ENCODE data around the gene FANCC.
A peak's percentile ranks its signal among the peaks of the same experiment; 100 is the strongest.

Gene FANCC, protein sequence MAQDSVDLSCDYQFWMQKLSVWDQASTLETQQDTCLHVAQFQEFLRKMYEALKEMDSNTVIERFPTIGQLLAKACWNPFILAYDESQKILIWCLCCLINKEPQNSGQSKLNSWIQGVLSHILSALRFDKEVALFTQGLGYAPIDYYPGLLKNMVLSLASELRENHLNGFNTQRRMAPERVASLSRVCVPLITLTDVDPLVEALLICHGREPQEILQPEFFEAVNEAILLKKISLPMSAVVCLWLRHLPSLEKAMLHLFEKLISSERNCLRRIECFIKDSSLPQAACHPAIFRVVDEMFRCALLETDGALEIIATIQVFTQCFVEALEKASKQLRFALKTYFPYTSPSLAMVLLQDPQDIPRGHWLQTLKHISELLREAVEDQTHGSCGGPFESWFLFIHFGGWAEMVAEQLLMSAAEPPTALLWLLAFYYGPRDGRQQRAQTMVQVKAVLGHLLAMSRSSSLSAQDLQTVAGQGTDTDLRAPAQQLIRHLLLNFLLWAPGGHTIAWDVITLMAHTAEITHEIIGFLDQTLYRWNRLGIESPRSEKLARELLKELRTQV

DNA sequence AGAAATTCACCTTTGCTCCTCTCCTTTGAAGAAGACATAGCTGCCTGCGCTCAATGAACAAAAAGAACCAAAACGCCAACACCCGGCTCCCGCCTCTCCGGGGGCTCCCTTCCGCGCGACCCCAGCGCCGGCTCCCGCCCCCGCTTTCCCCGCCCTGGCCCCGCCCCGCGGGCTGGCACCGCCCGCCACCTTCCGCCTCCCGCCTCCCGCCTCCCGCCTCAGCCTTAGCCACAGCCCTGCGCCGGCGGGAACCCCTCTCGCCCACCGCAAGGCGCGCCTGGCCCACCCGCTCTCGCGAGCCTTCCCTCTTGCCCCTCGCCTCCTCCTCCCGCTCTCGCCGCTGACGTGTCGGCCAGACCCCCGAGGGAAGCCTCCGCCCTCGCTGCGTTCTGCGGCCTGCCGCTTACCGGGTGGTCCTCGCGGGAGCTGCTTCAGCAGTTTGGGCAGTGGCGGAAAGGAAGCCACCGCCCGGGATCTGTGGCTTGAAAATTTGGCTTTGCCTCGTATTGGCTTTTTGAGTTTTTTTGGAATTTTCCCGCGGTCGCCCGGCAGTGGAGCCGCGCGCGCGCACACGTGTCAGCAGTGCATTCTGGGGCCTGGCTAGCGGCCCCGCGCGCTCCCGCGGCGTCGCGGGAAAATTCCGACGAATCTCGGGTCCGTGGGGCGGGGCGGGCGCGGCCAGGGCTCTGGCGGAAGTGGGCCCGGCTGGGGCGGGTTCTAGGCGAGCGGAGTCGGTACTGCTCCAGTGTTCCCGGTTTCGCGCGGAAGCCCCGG is at the start of gene FANCC:
Gene FANCC (minus strand): TSS at position 591 of the 774 bp plus-strand sequence. CDS start 68,418 bp downstream, outside the sequence.
- peak; percentile 97 for DNase-seq

DNA sequence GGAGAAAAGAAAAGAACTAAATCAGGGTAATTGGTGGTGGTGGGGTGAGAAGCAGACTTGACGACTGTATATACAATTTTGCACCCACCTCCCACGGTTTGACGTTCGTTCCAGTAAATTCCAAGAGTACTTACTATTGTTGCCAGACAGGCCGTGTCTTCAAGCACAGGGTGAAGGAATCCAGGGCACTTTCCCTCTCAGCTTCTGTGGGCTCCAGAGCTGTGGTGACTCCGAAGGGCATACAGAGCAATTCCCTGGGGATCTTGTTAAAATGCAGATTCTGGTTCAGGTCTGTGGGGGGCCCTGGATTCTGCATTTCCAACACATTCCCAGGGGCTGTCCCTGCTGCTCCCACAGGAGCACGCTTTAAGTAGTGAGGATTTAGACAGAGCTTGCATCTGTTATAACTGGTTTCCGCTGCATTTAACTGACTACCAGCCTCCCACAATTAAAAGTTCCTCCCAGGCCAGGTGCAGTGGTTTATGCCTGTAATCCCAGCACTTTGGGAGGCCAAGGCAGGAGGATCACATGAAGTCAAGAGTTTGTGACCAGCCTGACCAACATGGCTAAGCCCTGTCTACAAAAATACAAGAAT is 49.3 kb upstream of the FANCC start:
- no peak for DNase-seq

DNA sequence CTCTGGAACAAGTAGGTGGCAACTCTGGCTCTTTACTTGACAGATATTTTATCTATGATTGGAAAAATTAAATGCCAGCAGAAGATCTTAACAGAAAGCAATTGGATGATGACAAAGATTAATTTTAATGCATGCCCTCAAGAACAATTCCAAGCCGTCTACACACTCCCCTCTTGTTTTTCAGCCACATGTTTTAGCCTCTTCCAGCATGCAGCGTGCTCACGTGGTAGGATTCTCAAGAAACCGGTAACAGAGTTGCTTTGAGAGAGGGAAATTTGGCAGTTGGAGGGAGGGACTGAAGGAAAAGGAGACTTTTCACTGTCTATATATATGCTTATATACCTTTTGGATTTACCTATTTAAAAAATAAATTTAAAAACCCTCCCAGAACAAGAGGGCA is 48.3 kb upstream of the FANCC start:
- no peak for DNase-seq

DNA sequence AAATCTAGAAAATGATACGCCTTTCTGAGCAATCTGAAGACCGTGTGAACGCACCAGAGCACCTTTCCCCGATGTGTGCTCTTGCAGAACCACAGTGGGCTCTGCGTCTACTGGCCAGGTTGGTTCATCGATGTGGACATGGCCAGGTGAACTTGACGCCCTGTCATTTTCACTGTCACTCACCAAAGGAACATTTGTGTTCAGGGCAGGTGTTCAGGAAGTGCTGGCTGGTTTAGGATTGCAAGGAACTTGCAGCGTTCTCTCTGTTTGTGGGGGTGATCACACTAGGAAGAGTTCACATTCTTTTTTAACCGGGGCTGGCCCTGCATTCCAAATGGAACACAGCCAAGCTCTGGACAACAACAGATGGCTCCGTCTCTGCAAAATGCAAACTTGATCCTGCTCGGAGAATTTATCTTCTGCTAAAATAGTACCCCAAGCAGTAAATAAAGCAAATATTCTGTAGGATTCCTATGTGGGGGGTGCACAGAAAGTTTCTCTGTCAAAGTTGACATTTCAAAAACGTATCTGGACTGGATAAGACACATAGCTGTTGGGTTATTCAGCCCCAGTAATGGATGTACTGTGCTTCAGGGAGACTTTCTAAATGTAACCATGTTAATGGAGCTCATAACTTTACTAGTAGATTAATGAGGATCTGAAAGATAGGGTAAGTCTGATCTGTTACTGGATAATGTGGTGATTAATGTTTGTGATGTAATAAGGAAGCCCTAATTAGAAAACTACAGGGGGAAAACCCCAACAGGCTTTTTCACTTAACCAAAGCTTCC is 45.7 kb upstream of the FANCC start:
- no peak for DNase-seq

DNA sequence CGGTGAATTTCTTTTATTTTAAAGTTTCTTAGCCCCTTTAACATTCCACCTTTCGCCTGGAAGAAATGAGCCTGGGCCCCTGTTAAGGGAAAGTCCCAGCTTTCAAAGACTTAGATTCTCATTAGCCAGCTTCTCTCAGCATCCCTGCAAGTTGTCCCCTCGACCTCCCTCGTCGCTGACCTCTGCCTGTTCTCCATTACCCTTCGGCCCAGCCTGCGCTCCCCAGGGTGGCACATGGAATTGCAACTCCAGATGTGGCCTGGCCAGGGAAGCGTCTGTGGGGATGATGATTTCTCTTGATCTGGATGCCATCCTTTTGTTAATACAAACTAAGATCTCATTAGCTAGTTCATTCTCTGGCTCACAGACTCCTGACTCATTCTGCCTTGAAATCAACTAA is 43.4 kb upstream of the FANCC start:
- DNase-seq = no peak

DNA sequence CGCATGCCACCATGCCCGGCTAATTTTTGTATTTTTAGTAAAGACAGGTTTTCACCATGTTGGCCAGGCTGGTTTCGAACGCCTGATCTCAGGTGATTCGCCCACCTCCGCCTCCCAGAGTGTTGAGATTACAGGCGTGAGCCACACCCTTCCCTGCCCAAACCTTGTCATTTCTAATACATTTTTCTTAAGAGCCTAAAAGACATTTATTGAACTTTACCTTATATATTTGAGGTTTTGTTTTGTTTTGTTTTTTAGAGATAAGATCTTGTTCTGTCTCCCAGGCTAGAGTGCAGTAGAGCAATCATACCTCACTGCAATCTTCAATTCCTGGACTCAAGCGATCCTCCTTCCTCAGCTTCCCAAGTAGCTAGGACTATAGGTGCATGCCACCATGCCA is 39.8 kb upstream of the FANCC start:
- DNase-seq = no peak

DNA sequence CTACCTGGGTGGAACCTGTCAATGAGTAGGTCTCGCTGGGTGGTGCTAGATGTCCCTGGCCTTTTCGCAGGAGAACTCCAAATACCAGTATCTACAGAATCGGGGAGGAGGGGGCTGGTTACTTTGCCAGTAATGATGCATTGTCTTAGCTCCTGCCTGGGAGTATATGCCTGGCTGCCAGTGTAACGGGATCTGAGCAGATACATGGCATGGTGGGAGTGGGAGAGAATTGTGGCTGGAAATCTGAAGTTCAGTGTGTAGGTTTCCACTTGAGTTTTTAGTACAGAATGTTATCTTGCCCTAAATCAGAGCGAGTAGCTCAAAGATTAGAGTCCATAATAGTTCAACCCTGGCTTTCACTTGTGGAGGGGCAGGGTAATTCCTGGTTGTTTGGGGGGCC is 38.0 kb upstream of the FANCC start:
- no peak for DNase-seq

DNA sequence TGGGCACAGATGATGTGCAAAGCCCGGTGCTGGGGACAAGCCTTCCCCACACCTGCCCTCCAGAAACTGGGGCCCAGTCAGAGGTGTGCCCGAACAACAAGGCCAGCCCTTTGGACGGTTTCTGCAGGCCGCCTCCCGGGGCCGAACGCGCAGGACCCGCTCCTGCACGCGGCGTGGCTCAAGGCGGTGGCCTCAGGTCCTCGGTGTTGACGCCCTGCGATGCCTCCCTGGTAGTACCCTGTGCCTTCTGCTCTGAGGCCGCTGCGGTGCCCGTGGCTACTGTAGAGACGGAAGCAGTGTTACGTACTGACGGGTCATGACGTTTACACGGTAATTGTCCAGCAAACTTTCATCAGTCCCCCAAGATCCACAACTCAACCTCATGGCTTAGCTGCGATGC is 33.5 kb upstream of the FANCC start:
- no peak for DNase-seq

DNA sequence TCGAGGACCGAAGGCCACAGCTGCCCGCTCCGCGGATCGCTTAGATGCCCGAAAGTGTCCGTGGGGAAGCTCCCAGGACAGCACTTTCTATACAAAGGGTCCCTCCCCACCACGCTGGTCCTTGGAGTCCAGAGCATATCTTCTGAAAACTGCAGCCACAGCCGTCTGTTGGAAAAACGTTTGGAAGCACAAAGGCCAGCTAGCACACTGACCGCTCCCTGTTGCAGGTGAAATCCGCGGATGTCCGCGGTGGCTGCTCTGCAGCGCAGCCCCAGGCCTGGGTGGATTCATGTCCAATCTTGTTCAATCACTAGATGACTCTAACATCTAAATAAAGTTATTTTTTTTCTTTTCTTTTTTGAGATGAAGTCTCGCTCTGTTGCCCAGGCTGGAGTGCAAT is 32.8 kb upstream of the FANCC start:
- no peak for DNase-seq

DNA sequence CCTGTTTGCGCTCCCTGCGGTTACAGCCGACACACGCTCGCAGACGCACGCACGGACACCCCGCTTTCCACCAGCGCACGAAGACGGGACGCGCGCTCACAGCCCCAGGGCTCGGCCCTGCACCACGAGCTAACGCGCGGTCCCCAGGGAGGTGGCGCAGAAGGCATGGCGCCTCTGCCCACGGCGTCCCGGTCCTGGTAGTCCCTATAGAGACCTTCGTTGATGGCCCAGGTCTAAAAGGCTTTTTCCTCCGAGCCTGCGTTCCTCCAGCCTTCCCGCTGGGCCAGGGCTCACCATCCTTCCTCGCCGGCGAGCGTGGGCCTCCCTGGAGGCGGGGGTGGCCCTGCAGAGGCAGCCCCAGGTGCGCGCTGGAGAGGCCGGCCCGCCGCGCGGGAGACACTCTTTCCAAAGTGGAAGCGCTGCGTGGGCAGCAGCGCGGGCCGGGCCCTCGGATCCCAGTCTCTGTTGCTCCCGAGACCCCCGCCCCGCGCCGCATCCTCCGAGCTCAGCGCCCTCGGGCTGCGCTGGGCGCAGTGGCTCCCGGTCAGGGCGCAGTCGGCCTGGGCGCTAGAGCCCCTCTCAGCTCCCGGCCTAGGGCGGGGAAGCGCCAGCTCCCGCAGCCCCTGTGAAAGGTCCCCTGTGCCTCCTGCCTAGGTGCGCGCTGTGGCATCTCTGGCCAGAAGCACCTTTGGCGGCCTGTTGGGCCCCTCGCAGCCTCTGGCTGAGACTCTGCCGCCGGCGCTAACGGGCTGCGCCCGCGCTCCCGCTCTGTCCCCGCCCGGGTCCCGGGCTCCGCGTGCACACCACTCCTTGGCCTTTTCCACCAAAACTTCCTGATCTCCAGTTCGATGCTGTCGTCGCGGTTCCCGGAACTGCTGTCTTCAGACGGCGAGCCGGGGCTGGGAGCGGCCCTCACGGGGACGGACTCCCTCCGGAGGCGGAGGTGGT is 31.9 kb upstream of the FANCC start:
- no peak for DNase-seq

DNA sequence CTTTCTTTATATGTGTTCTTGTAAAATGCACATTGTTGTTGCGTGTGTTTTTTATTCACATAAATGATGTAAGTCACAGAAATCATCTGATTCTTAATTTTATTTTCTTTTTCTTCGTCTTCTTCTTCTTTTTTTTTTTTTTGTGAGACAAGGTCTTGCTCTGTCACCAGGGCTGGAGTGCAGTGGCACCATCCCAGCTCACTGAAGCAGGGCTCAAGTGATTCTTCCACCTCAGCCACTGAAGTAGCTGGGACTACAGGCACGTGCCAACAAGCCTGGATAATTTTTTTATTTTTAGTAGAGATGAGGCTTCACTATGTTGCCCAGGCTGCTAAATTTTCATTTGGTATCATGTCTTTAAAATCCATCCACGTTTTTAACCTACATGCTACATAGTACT is 28.5 kb upstream of the FANCC start:
- DNase-seq = no peak

DNA sequence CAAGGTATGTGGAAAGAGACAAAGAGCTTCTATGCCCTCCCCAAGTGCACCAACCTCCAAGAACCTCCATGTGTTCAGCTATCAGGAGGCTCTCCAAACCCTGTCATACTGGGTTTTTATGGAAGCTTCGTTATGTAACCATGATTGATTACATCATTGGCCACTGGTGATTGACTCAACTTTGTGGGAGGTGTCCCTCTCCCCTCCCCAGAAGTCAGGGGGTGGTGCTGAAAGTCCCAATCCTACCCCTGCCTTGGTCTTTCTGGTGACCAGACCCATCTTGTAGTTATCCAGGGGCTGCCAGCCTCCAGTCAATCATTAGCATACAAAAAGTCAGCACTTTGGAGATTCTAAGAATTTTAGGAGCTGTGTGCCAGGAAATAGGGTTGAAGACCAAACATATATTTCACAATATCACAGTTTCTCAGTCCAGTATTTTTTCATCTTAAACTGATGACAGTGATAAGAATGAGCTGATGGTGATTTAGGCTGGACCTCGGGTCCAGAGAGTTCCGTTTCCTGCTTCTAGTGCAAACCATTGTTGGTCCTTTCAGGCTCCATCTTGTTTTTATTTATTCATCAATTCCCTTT is 27.3 kb upstream of the FANCC start:
- DNase-seq = no peak

DNA sequence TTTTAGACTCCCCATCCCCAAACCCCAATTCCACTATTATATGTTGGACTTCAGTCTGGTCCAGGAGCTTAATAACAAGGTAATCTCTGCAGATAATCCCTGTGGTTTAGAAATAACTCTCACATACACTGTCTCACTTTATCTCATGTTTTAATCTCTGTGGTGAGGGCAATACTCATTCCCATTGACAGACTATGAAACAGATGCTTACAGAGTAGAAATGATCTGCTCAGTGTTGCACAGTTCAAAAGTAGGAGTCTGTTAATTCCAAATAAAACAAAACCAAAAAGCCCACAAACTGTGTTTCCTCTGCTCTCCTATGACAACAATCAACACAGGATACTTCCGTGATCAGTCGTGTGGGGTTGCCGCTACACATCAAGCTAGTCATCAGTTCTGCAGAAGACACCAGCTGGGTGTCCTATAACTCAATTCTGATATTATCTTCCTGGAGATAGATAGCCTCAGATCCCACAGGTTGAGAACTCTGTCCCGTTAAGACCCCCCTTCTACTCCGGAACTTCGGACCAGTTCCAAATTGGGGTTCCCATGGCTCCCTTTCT is 26.3 kb upstream of the FANCC start:
- no peak for DNase-seq

DNA sequence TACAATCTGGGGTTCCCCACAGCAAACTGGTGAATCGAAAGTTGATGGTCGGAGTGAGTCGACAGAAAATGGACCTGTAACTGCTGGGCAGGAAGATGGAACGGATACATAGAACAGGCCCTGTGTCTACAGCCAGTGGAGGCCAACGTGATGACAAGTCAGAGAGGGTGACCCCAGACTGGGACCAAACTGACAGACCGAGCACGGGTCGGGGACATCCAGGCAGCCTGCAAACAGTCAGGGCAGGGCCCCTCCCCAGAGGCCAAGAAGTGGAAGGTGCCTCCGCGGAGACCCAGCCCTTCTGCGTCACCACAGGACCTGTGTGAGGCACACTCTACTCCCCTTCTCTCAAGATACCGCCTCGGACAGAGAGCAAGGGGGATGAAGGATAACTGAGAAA is 25.1 kb upstream of the FANCC start:
- no peak for DNase-seq

DNA sequence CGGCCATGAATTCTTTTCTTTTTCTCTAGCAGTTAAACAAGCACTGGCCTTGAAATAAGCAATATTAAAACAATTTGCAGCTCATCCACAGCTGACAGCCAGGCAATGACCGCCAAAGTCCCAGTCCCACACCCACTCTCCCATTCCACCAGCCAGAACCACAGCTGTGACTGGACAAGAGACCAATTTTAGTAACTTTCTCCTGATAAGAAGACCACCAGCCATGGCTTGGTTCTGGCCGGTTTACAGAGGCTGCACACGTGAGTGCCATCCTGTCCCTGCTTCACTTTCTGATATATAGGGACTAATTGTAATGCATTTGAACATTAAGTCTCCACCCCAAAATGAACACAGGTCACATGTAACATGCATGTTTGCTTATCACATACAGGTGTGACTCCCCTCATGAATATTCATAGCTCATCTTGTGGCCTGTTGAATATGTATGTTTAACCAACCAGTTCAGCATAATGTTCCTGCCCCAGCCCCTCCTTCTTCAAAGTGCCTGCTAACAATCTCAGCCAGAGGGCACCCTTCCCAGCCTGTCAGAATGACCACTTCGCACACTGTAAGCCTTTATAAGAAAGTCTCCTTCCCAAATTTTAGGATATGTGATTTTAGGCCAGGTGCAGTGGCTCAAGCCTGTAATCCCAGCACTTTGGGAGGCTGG is 23.9 kb upstream of the FANCC start:
- DNase-seq = no peak

DNA sequence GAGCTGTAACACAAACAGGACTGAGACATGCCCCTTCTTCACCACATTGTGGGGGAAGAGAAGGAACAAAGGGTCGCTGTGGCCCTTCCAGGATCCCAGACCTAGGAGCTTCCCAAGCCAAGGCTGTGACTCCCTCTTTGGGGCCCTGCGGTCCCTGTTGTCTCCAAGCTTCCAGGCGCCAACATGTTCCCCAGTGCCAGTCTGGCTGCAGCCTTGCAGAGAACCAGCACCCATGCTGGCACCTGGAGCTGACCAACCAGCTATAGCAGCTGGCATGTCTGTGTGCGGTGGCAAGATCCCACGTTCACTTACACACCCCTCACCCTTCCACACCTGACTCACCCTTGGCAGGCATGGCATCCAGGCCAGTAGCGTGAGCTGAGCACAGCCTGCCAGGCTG is 20.7 kb upstream of the FANCC start:
- DNase-seq = no peak

DNA sequence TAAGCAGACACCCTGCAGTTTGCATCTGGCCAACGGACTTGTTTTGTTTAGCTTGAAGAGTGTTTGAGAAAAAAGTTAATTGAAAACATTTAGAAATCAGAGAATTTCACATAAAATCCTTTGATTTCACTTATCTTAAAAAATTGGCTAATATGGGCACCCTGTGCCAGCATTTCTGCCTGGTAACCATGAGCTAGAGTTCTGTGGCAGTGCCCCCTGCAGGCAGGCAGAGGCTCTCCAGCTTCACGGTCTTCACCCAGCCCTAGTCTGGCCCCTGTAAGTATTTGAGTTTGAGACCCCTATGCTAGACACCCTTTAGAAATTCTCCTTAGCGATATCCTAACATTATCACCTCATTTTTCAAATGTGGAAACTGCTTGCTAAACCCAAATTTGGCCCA is 18.8 kb upstream of the FANCC start:
- DNase-seq = no peak

DNA sequence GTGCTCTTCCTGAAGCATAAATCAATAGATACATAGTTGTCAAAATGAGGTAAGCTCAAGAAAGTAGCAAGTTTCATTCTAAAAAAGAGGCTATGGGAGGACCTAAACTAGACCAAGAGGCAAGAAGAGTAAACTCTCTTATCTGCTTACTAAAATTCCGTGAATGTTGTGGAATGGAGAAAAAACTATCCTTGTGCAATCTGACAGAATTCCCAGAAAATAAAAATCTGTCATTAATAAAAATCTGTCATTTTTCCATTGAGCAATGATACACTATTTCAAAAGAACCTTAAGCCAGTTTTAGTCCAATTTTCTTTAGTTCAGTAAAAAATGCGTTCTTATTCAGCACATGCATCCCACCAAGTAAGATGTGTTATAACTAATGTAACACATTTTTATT is 15.9 kb upstream of the FANCC start:
- no peak for DNase-seq

DNA sequence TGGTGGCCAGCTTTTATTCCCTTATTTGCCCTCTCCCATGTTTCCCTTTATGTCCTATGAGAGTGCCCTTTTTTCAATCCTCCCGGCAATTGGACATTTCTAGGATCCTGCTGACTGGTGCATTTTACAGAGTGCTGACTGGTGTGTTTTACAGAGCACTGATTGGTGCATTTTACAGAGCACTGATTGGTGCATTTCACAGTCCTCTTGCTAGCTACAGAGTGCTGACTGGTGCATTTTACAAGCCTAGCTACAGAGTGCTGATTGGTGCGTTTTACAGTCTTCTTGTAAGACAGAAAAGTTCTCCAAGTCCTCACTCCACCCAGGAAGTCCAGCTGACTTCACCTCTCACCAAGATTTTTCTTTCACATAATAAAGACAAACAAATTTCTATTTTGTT is 15.4 kb upstream of the FANCC start:
- no peak for DNase-seq

DNA sequence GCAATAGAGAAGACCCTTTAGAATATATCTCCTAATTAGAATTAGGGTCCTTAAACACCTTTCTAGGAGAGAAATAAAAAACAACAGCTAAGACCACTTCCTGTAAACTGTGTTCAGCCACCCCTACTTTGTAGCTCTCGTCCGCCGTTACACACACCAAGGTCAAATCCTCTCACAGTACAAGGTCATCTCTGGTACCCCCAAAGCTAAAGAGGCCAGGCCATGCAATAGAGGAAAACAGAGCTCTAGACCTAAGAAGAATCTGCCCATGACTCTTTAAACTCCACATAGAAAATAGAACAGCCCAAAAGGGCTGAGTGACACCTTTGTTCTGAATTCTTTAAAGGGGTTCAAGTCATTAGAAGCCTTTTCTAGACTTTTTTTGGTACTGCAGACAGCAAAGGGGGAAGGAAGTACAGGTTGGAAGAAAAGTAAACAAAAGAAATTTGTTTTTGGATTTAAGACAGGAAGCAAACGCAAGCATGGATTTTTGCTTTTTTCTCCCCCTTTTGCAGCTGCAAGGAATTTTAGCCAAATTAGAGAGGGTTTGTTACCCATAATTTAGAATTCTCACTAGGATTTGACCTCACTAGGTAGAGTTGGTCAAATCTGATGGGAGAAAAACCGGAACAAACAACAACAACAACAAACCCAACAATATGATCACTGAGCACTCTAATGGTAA is 13.4 kb upstream of the FANCC start:
- DNase-seq = no peak
